Measurements from ENCODE around the gene RYR1.

Gene RYR1

DNA sequence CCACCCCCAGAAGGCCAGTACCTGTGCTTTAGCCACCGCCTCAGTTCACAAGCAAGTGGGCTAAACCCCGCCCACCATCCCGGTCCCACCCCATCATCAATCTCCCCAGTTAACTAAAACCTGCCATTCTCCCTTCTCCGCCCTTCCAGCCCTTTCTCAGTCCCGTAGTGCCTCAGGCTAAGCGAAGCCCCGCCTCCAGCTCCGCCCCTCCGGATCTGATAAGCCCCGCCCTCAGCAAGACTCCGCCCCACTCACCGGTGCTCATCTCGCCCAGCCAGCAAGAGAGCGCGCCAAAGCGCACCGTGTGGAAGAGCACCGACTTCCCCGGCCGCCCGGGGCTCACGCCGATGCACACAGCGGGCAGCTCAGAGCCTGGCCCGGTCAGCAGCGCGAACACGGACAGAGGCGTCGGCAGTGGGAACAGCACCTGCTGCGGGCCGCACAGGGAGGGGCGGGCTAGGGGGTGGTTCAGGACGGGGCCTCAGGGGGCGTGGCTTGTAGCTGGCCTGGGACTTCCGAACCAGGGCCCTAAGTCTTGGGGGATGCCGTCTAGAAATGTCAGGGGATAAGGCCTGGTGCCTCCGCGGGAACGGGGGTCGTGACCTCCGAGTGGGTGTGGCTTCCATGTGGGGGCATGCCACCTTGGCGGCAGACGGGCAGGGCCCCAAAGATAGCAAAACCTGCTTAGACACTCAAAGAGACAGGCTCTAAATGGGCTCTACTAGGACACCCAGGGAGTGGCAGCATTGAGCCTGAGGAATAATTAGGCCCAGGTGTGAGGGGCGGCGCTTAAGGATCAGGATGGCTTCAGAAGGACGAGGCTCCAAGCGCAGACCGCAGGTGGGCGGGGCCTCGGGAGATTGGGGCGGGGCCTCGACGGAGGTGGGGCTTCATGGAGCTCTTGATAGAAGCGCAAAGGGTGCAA is 162.8 kb downstream of the RYR1 start (continued):
- TF ChIP-seq, protein P1, sequence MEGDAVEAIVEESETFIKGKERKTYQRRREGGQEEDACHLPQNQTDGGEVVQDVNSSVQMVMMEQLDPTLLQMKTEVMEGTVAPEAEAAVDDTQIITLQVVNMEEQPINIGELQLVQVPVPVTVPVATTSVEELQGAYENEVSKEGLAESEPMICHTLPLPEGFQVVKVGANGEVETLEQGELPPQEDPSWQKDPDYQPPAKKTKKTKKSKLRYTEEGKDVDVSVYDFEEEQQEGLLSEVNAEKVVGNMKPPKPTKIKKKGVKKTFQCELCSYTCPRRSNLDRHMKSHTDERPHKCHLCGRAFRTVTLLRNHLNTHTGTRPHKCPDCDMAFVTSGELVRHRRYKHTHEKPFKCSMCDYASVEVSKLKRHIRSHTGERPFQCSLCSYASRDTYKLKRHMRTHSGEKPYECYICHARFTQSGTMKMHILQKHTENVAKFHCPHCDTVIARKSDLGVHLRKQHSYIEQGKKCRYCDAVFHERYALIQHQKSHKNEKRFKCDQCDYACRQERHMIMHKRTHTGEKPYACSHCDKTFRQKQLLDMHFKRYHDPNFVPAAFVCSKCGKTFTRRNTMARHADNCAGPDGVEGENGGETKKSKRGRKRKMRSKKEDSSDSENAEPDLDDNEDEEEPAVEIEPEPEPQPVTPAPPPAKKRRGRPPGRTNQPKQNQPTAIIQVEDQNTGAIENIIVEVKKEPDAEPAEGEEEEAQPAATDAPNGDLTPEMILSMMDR (tag by site-specific recombination; IDR thresholded peaks at IDR 0.05): peak; percentile 50; the same call in 1 of the 2 replicates
- TF ChIP-seq ZNF654 (tag by site-specific recombination; IDR thresholded peaks at IDR 0.05; ENCODE audit: low read depth) (no peak), ZNF341 (tag by site-specific recombination; IDR thresholded peaks at IDR 0.05; ENCODE audit: low read depth) (peak; percentile 93), ZNF777 (tag by site-specific recombination; IDR thresholded peaks at IDR 0.05; ENCODE audit: borderline replicate concordance) (peak; percentile 97), ZNF701 (tag by site-specific recombination; IDR thresholded peaks at IDR 0.05) (no peak)

DNA sequence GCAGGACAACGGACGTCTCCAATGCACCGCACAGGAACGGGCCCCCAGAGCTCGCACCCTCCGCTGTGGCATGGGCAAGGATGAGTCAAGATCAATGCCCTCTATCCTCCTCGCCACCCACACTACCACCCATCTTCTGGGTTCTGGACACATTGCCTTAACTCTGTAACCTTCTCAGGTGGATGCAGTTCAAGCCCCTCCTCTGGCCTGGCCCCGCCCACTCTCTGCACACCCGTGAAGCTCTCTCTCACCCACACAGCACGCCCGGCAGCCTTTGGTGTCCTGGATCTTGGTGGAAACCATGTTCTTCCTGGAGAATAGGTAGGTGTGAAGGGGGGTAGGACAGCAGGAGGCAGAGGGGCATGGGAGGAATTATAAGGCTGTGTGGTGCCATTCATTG is 163.6 kb downstream of the RYR1 start:
- ChIA-PET POLR2A (interaction anchor here (1.3 to 5.5 kb wide), 7 partner anchors 10 to 209 kb away, joined by 6 to 84 read pairs (median 8); partner anchors contain the start of genes ACTN4, EIF3K and GGN), CTCF (interaction anchor here (0.7 to 2.7 kb wide), 5 partner anchors 37 to 569 kb away, joined by 3 to 11 read pairs (median 4); no protein-coding TSS in a partner anchor)
- H3K27ac ChIP-seq (ENCODE audit: extremely low read depth, low read depth, low read length): no peak overlapping the region
- no peaks in the 10 kb centered on the region for H3K9me3 ChIP-seq (ENCODE audit: control insufficient read depth, insufficient read depth, low read depth, low read length)
- peaks cover 12% of the 10 kb centered on the region for H3K4me1 ChIP-seq (ENCODE audit: control insufficient read depth, insufficient read depth, low read length)
- H3K36me3 ChIP-seq (ENCODE audit: control insufficient read depth in 2 of 2, insufficient read depth in 1 of 2, low read length in 2 of 2): no peaks in the 10 kb centered on the region; a peak in 1 of 3 replicates
- H3K4me3 ChIP-seq (ENCODE audit: low read depth, low read length): no peak overlapping the region
- TF ChIP-seq KLF8 (tag by site-specific recombination; IDR thresholded peaks at IDR 0.05) (no peak), ZNF571 (tag by site-specific recombination; IDR thresholded peaks at IDR 0.05) (no peak), EGR2 (tag by site-specific recombination; IDR thresholded peaks at IDR 0.05; ENCODE audit: low read depth) (peak; percentile 94), RBAK (tag by site-specific recombination; IDR thresholded peaks at IDR 0.05) (no peak), MYNN (tag by site-specific recombination; IDR thresholded peaks at IDR 0.05; ENCODE audit: borderline replicate concordance) (no peak), ZFHX2 (tag by site-specific recombination; conservative IDR thresholded peaks at IDR 0.05) (peak; percentile 94), ZNF514 (tag by site-specific recombination; IDR thresholded peaks at IDR 0.05) (no peak), TCF7L2 (IDR thresholded peaks at IDR 0.05; ENCODE audit: borderline replicate concordance, low read depth, low read length) (no peak), ZNF747 (tag by site-specific recombination; IDR thresholded peaks at IDR 0.05) (no peak), GLI4 (tag by site-specific recombination; IDR thresholded peaks at IDR 0.05) (no peak), ZNF837 (tag by site-specific recombination; IDR thresholded peaks at IDR 0.05) (no peak), ZNF157 (tag by site-specific recombination; IDR thresholded peaks at IDR 0.05) (no peak), ZBTB1 (tag by site-specific recombination; IDR thresholded peaks at IDR 0.05) (no peak), ZNF169 (tag by site-specific recombination; IDR thresholded peaks at IDR 0.05) (0 out of 2 replicates have a peak, but pooled peaks have one; percentile 29), ZNF707 (tag by site-specific recombination; IDR thresholded peaks at IDR 0.05) (no peak)
- TF ChIP-seq, protein P2, sequence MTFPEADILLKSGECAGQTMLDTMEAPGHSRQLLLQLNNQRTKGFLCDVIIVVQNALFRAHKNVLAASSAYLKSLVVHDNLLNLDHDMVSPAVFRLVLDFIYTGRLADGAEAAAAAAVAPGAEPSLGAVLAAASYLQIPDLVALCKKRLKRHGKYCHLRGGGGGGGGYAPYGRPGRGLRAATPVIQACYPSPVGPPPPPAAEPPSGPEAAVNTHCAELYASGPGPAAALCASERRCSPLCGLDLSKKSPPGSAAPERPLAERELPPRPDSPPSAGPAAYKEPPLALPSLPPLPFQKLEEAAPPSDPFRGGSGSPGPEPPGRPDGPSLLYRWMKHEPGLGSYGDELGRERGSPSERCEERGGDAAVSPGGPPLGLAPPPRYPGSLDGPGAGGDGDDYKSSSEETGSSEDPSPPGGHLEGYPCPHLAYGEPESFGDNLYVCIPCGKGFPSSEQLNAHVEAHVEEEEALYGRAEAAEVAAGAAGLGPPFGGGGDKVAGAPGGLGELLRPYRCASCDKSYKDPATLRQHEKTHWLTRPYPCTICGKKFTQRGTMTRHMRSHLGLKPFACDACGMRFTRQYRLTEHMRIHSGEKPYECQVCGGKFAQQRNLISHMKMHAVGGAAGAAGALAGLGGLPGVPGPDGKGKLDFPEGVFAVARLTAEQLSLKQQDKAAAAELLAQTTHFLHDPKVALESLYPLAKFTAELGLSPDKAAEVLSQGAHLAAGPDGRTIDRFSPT (tag by site-specific recombination; IDR thresholded peaks at IDR 0.05): peak; percentile 37
- TF ChIP-seq, protein P3, sequence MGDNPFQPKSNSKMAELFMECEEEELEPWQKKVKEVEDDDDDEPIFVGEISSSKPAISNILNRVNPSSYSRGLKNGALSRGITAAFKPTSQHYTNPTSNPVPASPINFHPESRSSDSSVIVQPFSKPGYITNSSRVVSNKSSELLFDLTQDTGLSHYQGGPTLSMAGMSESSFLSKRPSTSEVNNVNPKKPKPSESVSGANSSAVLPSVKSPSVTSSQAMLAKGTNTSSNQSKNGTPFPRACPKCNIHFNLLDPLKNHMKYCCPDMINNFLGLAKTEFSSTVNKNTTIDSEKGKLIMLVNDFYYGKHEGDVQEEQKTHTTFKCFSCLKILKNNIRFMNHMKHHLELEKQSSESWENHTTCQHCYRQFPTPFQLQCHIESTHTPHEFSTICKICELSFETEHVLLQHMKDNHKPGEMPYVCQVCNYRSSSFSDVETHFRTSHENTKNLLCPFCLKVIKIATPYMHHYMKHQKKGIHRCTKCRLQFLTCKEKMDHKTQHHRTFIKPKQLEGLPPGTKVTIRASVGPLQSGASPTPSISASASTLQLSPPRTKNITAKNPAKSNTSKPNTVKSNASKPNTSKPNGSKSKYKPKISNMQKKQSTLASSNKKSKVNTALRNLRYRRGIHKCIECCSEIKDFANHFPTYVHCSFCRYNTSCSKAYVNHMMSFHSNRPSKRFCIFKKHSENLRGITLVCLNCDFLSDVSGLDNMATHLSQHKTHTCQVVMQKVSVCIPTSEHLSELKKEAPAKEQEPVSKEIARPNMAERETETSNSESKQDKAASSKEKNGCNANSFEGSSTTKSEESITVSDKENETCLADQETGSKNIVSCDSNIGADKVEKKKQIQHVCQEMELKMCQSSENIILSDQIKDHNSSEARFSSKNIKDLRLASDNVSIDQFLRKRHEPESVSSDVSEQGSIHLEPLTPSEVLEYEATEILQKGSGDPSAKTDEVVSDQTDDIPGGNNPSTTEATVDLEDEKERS (tag by site-specific recombination; IDR thresholded peaks at IDR 0.05): no peak
- TF ChIP-seq, protein P4, sequence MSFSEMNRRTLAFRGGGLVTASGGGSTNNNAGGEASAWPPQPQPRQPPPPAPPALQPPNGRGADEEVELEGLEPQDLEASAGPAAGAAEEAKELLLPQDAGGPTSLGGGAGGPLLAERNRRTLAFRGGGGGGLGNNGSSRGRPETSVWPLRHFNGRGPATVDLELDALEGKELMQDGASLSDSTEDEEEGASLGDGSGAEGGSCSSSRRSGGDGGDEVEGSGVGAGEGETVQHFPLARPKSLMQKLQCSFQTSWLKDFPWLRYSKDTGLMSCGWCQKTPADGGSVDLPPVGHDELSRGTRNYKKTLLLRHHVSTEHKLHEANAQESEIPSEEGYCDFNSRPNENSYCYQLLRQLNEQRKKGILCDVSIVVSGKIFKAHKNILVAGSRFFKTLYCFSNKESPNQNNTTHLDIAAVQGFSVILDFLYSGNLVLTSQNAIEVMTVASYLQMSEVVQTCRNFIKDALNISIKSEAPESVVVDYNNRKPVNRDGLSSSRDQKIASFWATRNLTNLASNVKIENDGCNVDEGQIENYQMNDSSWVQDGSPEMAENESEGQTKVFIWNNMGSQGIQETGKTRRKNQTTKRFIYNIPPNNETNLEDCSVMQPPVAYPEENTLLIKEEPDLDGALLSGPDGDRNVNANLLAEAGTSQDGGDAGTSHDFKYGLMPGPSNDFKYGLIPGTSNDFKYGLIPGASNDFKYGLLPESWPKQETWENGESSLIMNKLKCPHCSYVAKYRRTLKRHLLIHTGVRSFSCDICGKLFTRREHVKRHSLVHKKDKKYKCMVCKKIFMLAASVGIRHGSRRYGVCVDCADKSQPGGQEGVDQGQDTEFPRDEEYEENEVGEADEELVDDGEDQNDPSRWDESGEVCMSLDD (tag by site-specific recombination; IDR thresholded peaks at IDR 0.05): no peak
- TF ChIP-seq, protein P5, sequence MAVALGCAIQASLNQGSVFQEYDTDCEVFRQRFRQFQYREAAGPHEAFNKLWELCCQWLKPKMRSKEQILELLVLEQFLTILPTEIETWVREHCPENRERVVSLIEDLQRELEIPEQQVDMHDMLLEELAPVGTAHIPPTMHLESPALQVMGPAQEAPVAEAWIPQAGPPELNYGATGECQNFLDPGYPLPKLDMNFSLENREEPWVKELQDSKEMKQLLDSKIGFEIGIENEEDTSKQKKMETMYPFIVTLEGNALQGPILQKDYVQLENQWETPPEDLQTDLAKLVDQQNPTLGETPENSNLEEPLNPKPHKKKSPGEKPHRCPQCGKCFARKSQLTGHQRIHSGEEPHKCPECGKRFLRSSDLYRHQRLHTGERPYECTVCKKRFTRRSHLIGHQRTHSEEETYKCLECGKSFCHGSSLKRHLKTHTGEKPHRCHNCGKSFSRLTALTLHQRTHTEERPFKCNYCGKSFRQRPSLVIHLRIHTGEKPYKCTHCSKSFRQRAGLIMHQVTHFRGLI (tag by site-specific recombination; IDR thresholded peaks at IDR 0.05): no peak

Data from HEK293 (cell line).